Frontal cortex (tissue), 4 donors: ENCODE measurements around the gene ARHGAP21. TPM values are rescaled to one million over a fixed set of nuclear protein-coding genes. Genes with fewer than 3 reads are reported as not detected.

Experiments
- DNase-seq, 2 donors: peaks; one replicate each; pipeline ENCODE4 v3.0.0; 2012; ENCODE audit warnings: low spot score in 2 of 2
- FAIRE-seq: peaks from 2 replicates; lab custom pipeline; 2012; peaks lifted over from hg19 to GRCh38; lab: Jason Lieb, UNC
- small RNA-seq: library from RNA; depleted of rRNA; stranded (forward); fragments of <200 nt; gene quantifications from one replicate; pipeline ENCODE3, GENCODE V24; 2014
- total RNA-seq: library from RNA; depleted of rRNA; stranded (reverse); fragments of >200 nt; gene quantifications from one replicate; pipeline ENCODE4 v1.2.3, GENCODE V29; 2014
- donor health status: control.
- donor health status: control.
- donor health status: control.

The ARHGAP21 gene
- total RNA-seq, 1 donor from 2014 or later = 228 TPM

DNA sequence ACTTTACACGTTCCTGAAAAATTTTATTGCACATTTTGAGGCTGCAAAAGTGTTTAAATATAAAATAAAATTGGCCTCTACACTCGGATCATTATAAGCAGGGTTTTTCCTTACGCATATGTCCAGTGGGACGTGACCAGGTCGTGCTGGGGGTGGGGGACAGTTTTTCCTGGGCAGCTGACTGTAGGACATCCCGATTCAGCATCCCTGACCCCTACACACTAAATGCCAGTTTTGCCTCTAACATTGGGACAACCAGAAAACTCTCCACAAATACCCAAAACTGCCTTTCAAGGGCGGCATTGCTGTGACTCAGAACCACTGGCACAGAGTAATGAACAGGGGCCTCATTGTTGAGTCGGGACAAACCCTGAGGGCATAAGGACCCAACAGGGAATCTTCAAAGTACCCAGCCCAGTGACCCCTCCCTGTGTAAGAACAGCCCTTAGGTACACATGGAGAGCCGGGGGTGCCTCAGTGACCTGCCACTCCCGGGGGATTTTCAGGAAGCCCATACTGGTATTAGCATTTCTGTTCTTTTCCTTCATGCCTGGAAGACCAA is 170.6 kb downstream of the ARHGAP21 start:
- FAIRE-seq (no peak), DNase-seq (no peak)

DNA sequence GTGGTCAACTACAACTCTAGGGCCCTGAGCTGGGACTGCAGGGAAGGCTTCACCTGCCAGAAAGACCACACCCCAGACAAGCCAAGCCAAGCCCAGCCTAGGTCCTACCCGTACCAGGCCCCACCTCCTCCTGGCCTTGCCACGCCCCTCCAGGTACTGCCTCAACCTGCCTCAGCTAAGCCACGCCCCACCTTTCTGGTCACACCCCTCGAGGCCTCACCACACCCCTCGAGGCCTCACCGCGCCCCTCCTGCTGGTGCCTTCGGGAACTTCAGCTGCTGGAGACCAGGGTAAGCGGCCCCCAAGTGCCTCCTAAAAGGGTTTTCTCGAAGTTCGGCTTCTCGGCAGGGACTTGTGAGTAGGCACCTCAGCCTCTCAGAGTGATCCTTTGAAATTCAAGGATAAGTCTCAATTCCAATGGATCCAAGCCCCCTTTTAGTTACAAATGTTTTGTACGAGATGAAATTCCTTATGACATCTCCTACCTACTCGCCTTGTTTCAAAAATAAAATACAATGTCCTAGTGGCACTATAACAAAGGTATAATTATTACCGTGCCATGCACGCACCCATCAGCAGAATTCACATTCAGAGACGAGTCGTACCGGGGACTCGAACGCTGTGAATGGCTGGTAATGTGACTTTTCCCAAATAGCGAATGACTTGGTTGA is 171.2 kb downstream of the ARHGAP21 start:
- DNase-seq (no peak), FAIRE-seq (no peak)

DNA sequence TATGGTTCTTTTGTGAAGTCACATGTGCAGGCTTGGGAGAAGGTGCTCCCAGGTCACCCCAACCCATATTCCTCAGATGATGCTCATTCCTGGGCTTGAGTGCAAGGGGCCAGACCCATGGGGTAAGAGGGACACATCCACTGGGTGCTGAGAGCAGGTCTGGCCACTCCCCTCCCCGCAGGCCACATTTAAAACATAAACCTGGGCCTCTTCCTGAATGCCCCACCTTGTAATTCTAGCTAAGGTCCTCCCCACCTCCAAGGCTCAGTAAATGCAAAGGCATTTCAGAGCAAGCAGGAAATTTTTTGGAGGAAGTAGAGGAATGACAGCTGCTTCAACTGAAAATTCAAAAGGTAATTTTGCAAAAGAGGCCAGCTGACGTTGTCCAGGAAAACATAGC is 172.5 kb downstream of the ARHGAP21 start:
- no peak for DNase-seq
- FAIRE-seq = no peak

DNA sequence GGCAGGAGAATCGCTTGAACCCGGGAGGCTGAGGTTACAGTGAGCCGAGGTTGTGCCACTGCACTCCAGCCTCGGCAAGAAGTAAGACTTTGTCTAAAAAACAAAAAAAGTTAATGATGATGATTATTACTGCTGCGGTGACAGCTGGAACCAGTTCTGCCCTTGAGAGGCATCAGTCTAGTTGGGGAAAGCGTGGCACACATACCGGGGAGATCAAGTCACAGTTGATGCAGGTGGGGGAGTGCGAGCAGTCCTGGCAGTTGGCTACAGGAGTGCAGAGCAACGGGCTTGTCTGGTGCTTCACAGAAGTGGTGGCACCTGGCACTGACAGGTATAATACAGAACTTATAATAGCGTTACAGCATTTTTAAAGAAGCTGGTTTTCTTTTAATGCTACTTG is 173.0 kb downstream of the ARHGAP21 start:
- no peak for FAIRE-seq
- no peak for DNase-seq

DNA sequence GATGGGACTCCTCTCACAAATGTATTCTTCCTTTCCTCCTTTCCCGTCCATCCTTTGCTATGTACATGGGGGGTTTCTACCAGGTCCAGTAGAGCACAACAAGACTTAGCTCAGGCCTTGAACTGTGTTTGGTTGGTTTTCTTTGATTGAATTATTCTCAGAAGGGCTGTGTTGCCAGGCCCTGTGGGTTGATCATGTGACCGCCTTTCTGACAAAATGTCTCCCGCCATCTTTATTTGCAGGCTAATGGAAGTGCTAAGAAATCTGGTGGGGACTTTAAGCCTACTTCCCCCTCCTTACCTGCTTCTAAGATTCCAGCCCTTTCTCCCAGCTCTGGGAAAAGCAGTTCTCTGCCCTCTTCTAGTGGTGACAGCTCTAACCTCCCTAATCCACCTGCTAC is 178.1 kb downstream of the ARHGAP21 start:
- FAIRE-seq = no peak
- DNase-seq = no peak

DNA sequence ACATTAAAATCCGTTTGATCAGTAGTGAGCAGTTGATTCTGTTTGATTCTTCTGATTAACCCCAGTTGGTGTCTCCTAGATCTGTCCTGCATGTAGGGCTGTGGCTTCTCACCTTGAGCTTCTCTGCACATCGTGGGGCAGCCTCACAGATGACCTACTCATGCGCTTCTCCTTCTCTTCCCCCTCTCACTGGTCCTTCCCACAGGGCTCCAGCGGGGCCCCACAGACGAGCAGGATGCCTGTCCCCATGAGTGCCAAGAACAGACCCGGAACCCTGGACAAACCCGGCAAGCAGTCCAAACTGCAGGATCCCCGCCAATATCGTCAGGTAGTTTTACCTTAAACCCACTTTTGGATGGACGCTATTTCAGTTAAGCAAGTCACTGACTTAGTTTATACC is 178.9 kb downstream of the ARHGAP21 start:
- DNase-seq (no peak), FAIRE-seq (no peak)

DNA sequence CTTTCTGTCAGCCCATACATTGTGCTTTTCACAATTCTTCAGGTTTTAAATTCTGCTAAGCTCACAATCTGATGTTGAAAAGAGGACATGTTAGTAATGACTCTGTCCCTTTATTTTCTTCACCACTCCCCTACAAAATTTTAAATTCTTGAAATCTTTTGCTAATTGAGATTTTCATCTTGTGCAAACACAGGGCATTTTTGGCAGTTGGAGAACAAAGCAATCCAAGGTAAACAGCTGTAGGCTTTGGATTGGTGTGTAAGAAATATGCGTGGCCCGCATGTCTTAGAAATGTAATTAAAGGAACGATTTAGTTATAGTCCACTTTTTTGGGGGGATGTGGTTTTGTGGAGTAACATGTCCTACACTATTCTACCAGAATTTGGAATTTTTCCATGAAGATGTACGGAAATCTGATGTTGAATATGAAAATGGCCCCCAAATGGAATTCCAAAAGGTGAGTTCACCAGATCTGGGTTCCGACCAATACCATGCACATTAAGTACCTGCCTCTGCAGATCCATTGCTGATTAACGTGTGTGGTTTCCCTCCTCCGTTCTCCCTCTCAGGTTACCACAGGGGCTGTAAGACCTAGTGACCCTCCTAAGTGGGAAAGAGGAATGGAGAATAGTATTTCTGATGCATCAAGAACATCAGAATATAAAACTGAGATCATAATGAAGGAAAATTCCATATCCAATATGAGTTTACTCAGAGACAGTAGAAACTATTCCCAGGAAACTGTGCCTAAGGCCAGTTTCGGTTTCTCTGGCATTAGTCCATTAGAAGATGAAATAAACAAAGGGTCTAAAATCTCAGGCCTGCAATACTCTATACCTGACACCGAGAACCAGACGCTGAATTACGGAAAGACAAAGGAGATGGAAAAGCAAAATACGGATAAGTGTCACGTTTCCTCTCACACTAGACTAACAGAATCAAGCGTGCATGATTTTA is 181.1 kb downstream of the ARHGAP21 start:
- FAIRE-seq = no peak

DNA sequence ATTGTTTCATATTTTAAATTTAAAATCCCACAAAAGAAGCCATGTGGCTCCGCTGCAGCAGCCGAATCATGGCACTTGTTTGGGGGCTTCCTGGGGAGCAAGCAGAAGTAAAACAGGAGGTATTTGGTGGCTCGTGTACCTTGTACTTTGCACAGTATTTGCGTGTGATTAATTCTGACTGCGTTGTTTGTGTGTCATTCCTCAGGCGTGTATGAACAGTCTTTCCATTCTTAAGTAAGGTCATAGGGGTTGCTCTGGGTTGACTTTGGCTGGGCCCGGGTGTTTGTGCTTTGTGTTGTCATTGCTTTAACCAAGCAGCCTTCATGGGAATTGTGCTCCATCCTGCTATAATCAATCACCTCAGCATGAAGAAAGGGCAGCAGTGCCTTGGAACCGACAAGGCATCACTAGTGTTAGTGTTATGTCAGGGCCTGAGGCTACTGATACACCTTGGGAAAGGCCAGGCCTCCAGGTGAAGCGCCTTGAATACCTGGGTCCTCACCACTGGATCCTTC is 182.4 kb downstream of the ARHGAP21 start:
- DNase-seq = no peak
- FAIRE-seq = no peak

More for the DNA sequence above, 181.1 kb downstream of the ARHGAP21 start:
- no peak for DNase-seq

DNA sequence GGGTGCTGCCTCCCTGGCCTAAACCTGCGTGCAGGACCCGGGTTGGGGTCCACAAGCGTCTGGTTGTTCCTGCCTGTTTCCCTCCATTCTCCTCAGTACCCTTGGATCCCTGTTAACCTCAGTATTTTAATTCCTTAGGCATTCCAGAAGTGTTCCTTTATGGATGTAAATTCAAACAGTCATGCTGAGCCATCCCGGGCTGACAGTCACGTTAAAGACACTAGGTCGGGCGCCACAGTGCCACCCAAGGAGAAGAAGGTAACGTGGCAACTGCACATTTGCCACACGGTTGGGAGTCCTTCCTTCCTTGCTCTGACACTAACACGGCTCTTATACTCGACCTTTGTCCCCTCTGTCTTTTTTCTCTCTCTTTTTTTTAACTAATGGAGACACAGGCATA is 187.1 kb downstream of the ARHGAP21 start:
- no peak for DNase-seq
- FAIRE-seq = no peak

DNA sequence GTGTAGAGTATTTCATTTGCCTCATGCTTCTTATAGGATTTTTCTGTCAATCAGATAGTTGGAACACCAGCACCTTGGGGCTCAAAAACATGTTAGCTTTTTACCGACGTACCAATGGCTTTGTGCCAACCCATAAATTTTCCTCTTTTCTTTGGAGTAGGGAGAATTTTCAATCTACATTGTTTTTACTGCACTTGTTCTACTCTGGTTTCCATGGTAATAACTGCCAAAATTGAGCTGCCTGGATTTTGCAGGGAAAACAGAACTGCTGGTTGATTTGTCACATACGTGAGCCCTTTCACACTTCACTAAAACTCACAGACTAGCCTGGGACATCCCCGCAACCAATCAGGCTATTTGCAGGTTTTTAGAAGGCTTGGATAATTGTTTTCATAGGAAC is 189.7 kb downstream of the ARHGAP21 start:
- no peak for FAIRE-seq
- no peak for DNase-seq

Small RNA genes within 50 kb of the gene (small RNA-seq; reads per million reads assigned to genes)
- not detected for gene RNA5SP305

Other genes with a start within 250 kb of the ARHGAP21 start
- gene PRTFDC1, start 228.7 kb upstream of the ARHGAP21 start, total RNA-seq = 29.8 TPM